ENCODE data around the gene SMYD3.
A peak's percentile ranks its signal among the peaks of the same experiment; 100 is the strongest.

SMYD3 gene

DNA sequence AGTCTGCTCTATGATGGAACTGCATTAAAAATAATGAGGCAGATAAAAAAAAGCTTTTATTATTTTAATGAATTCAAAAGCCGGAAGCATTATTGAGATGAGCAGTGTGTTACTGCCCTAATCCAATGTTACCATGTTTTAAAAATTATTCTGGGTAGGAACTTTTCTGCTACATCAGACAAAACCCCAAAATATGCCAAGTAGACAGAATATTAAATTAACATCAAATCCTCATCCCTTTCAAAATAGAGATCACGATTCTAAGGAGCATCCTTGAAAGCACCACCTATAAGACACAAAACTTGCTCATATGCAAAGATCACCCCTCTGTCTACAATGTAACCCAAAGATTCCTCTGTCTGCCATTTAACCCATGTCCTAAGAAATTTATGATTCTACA lies 357.5 kb downstream of the SMYD3 start:
- peaks cover 12 to 30% (median 19%) of the 10 kb centered on the region in 11 experiments; a peak in 21 of 22 replicates for H3K36me3 ChIP-seq
- peaks cover 0 to 42% (median 7%) of the 10 kb centered on the region in 10 experiments; a peak in 10 of 20 replicates for H3K4me1 ChIP-seq
- H3K27me3 ChIP-seq, result no peaks in the 10 kb centered on the region
- H3K27ac ChIP-seq, result no peak overlapping the region
- H3K9me3 ChIP-seq (replicated peaks in 1 of 11), result peaks cover 25 to 36% (median 28%) of the 10 kb centered on the region in 11 experiments
- TF ChIP-seq Cebpa-rat (IDR thresholded peaks at IDR 0.05), result no peak
- H3K9ac ChIP-seq, result no peak overlapping the region
- no peak overlapping the region for H3K4me2 ChIP-seq
- H4K20me1 ChIP-seq, result no peaks in the 10 kb centered on the region
- no peak overlapping the region for H3K4me3 ChIP-seq

GRCh38 chr1:246147524-246148461 lies 359.3 kb downstream of the SMYD3 start:
- Histone ChIP-seq H4K20me1 (no peaks in the 10 kb centered on the region), H3K36me3 (peaks cover 12 to 30% (median 19%) of the 10 kb centered on the region in 11 experiments; a peak in 21 of 22 replicates), H3K27ac (no peak overlapping the region), H3K27me3 (no peaks in the 10 kb centered on the region), H3K4me2 (no peak overlapping the region), H3K9ac (no peak overlapping the region), H3K4me3 (0 out of 20 replicates have a peak overlapping the region, but pooled peaks of 2 of the 10 experiments have one; percentile 2 to 31), H3K4me1 (peaks cover 0 to 25% (median 5%) of the 10 kb centered on the region in 10 experiments; a peak in 10 of 20 replicates), H3K9me3 (replicated peaks in 1 of 11) (peaks cover 25 to 36% (median 28%) of the 10 kb centered on the region in 11 experiments)
- TF ChIP-seq Cebpa-rat (IDR thresholded peaks at IDR 0.05), result no peak

- H3K4me2 ChIP-seq, result no peak overlapping the region
- no peak overlapping the region for H3K9ac ChIP-seq
- no peak for TF ChIP-seq Cebpa-rat (IDR thresholded peaks at IDR 0.05)
- H3K27me3 ChIP-seq, result no peaks in the 10 kb centered on the region
- no peak overlapping the region for H3K4me3 ChIP-seq
- H3K4me1 ChIP-seq, result peaks cover 0 to 17% (median 5%) of the 10 kb centered on the region in 10 experiments; a peak in 11 of 20 replicates
- peaks cover 12 to 30% (median 19%) of the 10 kb centered on the region in 11 experiments; a peak in 21 of 22 replicates for H3K36me3 ChIP-seq
- peaks cover 25 to 36% (median 28%) of the 10 kb centered on the region in 11 experiments for H3K9me3 ChIP-seq (replicated peaks in 1 of 11)
- H4K20me1 ChIP-seq, result no peaks in the 10 kb centered on the region
- H3K27ac ChIP-seq, result no peak overlapping the region
These were observed 360.1 kb downstream of the SMYD3 start for GRCh38 chr1:246146804-246147523.

- H4K20me1 ChIP-seq, result no peaks in the 10 kb centered on the region
- H3K27me3 ChIP-seq, result no peaks in the 10 kb centered on the region
- H3K4me2 ChIP-seq, result no peak overlapping the region
- no peak overlapping the region for H3K9ac ChIP-seq
- peaks cover 25 to 36% (median 28%) of the 10 kb centered on the region in 11 experiments for H3K9me3 ChIP-seq (replicated peaks in 1 of 11)
- peaks cover 0 to 6% (median 5%) of the 10 kb centered on the region in 10 experiments; a peak in 9 of 20 replicates for H3K4me1 ChIP-seq
- no peak for TF ChIP-seq Cebpa-rat (IDR thresholded peaks at IDR 0.05)
- H3K27ac ChIP-seq, result no peak overlapping the region
- peaks cover 12 to 30% (median 19%) of the 10 kb centered on the region in 11 experiments; a peak in 21 of 22 replicates for H3K36me3 ChIP-seq
- H3K4me3 ChIP-seq, result no peak overlapping the region
These were observed 361.2 kb downstream of the SMYD3 start for GRCh38 chr1:246145900-246146299.

DNA sequence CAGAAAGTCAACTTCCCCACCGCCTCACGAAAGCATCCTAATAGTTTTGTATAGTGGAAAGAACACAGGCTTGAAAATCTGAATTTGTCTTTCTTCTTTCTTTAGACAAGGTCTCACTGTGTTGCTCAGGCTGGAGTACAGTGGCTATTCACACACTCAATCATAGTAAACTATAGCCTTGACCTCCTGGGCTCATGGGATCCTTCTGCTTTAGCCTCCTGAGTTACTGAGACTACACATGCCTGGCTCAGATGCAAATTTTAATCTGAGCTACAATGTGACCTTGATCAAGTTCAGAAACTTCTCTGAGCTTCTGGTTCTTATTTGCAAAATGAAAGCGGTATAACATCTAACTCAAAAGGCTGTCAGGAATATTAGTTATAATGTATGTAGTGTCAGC lies 362.1 kb downstream of the SMYD3 start:
- no peak for TF ChIP-seq Cebpa-rat (IDR thresholded peaks at IDR 0.05)
- no peak overlapping the region for H3K4me2 ChIP-seq

GRCh38 chr1:246142320-246142893 lies 364.7 kb downstream of the SMYD3 start:
- H3K9me3 ChIP-seq (replicated peaks in 1 of 11), result peaks cover 1 to 10% (median 5%) of the 10 kb centered on the region in 11 experiments; a peak in 21 of 22 replicates
- peaks cover 0 to 10% (median 2%) of the 10 kb centered on the region in 11 experiments; a peak in 6 of 22 replicates for H3K36me3 ChIP-seq
- no peak for TF ChIP-seq Cebpa-rat (IDR thresholded peaks at IDR 0.05)
- H3K27ac ChIP-seq, result no peak overlapping the region
- H3K4me1 ChIP-seq, result peaks cover 0 to 6% (median 0%) of the 10 kb centered on the region in 10 experiments; a peak in 1 of 20 replicates
- no peak overlapping the region for H3K4me3 ChIP-seq
- H3K4me2 ChIP-seq, result no peak overlapping the region
- H3K9ac ChIP-seq, result no peak overlapping the region
- no peaks in the 10 kb centered on the region for H3K27me3 ChIP-seq
- H4K20me1 ChIP-seq, result no peaks in the 10 kb centered on the region

More for the DNA sequence above, 362.1 kb downstream of the SMYD3 start:
- no peak overlapping the region for H3K9ac ChIP-seq
- H3K27me3 ChIP-seq, result no peaks in the 10 kb centered on the region
- peaks cover 12 to 30% (median 20%) of the 10 kb centered on the region in 11 experiments; a peak in 21 of 22 replicates for H3K36me3 ChIP-seq
- no peaks in the 10 kb centered on the region for H4K20me1 ChIP-seq
- H3K4me3 ChIP-seq, result no peak overlapping the region
- H3K4me1 ChIP-seq, result peaks cover 0 to 6% (median 0%) of the 10 kb centered on the region in 10 experiments; a peak in 1 of 20 replicates
- H3K9me3 ChIP-seq (replicated peaks in 1 of 11), result peaks cover 23 to 32% (median 26%) of the 10 kb centered on the region in 11 experiments
- no peak overlapping the region for H3K27ac ChIP-seq

- Histone ChIP-seq H3K4me1 (peaks cover 0 to 6% (median 0%) of the 10 kb centered on the region in 10 experiments; a peak in 1 of 20 replicates), H3K36me3 (peaks cover 0 to 7% (median 0%) of the 10 kb centered on the region in 11 experiments; a peak in 3 of 22 replicates), H3K27ac (no peak overlapping the region), H3K9ac (no peak overlapping the region), H3K9me3 (replicated peaks in 1 of 11) (no peaks in the 10 kb centered on the region; a peak in 1 of 22 replicates), H3K27me3 (no peaks in the 10 kb centered on the region), H4K20me1 (no peaks in the 10 kb centered on the region), H3K4me2 (no peak overlapping the region), H3K4me3 (no peak overlapping the region)
- TF ChIP-seq Cebpa-rat (IDR thresholded peaks at IDR 0.05), result no peak
These were observed 365.8 kb downstream of the SMYD3 start for GRCh38 chr1:246141306-246141705.

DNA sequence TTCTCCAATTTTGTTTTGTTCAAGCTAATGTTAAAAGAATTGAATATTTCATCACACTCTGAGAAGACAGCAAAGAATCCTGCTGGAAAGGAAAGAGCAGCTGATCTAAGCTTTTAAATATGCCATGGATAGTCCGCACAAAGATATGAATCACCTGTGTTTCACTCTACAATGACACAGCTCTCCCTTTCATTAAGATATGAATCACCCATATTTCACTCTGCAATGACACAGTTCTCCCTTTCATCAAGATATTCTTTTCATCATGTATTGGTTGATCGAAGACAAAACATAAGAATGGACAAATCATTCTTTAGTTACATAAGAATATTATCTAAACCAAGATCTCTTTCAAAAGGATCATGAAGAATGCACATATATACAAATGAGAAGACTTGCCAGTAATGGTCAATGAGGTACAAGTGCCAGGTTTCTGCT lies 367.3 kb downstream of the SMYD3 start:
- no peak overlapping the region for H3K4me3 ChIP-seq
- peaks cover 0 to 6% (median 0%) of the 10 kb centered on the region in 10 experiments; a peak in 1 of 20 replicates for H3K4me1 ChIP-seq
- no peak for TF ChIP-seq Cebpa-rat (IDR thresholded peaks at IDR 0.05)
- no peak overlapping the region for H3K27ac ChIP-seq
- H3K27me3 ChIP-seq, result no peaks in the 10 kb centered on the region
- H3K9ac ChIP-seq, result no peak overlapping the region
- no peaks in the 10 kb centered on the region for H4K20me1 ChIP-seq
- H3K4me2 ChIP-seq, result no peak overlapping the region
- no peaks in the 10 kb centered on the region; a peak in 1 of 22 replicates for H3K9me3 ChIP-seq (replicated peaks in 1 of 11)
- H3K36me3 ChIP-seq, result peaks cover 0 to 7% (median 0%) of the 10 kb centered on the region in 11 experiments; a peak in 1 of 22 replicates

All from BLaER1 treated with 17β-estradiol and CSF1 and Interleukin-3, amounts not matched to agents 10 nM and 100 nM (cell line).